T-helper 1 cell (primary cell): ENCODE data around the gene DLX4.

Experiments
- DNase-seq, 5 donors: peaks; one replicate each; pipeline ENCODE4 v3.0.0-alpha.2; 2012 to 2020
- total RNA-seq, 4 donors: gene quantifications; one replicate each; lab custom pipeline; 2026; lab: John Stamatoyannopoulos, UW

Gene DLX4, protein sequence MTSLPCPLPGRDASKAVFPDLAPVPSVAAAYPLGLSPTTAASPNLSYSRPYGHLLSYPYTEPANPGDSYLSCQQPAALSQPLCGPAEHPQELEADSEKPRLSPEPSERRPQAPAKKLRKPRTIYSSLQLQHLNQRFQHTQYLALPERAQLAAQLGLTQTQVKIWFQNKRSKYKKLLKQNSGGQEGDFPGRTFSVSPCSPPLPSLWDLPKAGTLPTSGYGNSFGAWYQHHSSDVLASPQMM
- 0 to 0.15 (median 0.14) reads per million in 4 donors for total RNA-seq

DNA sequence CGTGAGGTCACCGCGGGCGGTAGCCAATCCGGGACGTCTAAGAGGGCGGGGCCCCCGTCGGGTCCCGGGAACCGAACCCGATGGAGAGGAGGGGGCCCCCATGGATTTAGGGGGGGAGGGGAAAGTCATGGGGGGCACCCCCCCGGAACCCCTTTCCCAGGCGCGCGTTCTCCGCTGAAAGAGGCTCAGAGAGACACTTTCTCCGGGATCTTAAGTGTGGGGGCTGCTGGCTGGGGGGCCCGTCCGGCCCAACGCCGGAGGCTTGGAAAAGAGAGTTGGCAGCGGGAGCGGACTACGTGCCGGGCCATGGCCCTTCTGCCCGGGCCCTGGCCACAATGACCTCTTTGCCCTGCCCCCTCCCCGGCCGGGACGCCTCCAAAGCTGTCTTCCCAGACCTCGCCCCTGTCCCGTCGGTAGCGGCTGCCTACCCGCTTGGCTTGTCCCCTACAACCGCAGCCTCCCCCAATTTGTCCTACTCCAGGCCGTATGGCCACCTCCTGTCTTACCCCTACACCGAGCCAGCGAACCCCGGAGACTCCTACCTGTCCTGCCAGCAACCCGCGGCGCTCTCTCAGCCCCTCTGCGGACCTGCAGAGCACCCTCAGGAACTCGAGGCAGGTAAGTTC lies at the start of gene DLX4:
DLX4 (plus strand) TSS at position 57 of the 626 bp plus-strand sequence; CDS start at position 336, 279 bp downstream.
- DNase-seq = peak in 1 of 5 donors; percentile 34

DNA sequence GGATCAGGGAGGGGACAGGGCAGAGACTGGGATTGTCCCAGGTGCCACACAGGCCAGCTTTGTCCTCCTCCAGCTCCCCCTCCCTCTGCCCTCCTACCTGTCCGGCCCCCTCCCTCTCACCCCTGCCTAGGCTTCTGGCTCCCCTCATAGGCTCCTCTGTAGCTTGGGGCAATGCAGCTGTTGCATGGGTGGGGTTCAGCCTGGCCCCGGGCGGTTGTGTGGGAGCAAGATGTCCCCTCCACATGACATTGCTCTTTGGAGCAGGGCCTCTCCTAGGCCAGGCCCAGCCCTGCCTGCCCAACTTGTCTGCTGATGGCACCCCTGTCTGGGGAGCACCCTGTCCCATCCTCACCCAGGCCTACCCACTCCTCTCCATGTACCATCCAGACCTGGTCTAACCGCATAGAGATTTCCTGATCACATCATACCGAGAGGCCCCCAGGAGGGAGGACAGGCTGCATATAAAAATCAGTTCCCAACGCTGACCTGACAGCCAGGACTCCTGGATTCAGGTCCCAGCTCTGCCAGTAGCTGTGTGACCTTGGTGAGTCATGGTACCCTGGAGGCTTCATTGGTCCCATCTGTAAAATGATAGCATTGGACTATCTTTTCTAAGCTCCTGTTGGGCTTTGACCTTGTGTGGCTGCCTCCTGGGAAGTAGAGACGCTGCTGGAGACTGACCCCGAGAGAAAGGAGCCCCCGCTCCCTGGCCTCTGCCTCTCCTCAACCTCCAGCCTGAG lies 48.8 kb upstream of the DLX4 start:
- DNase-seq = no peak

DNA sequence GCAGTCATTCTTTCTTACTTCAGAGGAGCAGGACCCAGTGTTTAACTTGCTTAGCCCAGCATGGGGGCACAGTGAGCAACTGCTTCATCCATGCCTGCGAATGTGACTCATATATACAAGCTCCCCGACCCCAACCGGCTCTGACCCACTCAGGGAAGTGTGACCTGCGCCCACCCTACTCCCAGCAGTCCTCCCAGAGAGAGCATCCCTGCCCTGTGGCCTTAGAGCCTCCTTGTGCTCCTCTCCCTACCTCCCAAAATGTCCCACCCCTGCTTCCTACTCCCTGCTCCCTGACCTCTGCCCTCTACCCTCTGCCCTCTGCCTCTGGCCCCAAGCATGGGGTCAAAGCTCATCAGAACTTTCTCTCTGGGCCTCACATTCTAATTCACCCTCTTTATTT lies 46.9 kb upstream of the DLX4 start:
- no peak for DNase-seq

DNA sequence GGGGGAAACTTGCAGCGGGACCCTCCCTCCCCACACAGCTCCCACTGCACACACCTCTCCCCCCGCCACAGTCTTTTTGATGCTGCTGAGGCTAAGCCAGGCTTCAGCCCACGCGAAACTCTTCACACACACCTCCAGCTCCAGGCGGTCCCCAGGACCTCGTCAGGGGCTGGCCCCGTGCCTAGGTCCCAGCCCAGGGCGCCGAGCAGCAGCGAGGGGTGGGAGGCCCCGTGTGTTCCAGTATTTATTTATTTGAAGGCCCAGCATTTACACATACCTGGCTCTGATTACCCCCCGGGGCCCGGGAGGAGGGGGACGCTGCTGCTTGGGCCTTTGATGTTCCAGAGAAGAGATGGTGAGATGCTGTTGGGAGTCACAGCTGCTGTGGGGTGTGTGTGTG lies 44.9 kb upstream of the DLX4 start:
- no peak for DNase-seq

DNA sequence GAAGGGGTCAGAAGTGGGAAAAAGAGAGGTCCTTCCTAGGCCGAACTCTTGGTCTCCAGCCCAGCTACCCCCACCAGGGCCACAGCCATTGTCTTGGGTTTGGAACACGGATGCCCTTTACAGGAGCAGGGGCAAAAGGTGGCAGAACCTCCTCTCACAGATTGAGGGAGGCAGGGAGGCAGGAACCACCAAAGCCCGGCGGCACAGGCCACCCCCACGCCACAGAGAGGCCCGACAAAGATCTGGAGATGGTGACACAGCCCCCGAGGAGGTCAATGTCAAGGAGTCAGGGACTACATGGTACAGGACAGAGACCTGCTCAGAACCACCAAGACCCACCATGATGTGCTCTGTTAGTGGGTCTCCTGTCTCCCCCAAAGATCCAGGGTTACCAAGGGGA lies 44.4 kb upstream of the DLX4 start:
- DNase-seq = no peak

DNA sequence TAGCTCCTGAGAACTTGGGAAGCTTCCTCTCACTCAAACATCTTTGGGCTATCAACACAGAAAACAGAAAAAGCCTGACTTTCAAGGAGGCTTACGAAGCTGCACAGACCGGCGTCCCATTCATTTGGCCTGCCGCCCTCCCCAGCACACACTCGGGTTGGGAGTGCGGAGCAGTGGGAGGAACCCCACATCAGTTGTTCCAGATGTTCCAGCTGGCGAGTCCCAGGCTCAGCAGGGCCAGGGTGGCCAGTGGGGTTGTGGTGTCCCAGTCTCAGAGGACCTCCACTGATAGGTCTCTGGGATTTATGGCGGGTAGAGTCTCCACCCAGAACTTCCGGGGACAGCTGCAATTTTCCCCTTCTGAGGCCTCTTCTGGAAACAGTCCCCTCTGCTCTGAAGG lies 43.1 kb upstream of the DLX4 start:
- no peak for DNase-seq

DNA sequence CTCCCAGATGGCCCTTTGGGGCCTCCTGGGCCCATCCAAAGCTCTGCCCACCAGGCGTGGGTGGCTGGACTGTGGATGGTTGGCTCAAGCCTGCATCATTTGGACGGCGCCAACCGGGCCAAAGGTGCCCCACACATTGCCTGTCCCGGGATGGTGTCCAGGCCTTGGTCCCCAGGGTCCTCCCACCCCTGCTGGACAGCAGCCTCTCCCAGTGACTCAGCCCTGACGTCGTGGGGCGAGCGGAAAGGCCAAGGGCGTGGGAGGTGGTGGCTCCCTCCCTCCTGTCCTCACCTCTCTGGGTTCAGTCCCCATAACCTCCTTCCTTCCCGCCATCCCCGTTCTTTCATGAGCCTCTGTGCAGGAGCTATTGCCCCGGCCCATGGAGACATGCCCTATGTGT lies 42.1 kb upstream of the DLX4 start:
- no peak for DNase-seq

DNA sequence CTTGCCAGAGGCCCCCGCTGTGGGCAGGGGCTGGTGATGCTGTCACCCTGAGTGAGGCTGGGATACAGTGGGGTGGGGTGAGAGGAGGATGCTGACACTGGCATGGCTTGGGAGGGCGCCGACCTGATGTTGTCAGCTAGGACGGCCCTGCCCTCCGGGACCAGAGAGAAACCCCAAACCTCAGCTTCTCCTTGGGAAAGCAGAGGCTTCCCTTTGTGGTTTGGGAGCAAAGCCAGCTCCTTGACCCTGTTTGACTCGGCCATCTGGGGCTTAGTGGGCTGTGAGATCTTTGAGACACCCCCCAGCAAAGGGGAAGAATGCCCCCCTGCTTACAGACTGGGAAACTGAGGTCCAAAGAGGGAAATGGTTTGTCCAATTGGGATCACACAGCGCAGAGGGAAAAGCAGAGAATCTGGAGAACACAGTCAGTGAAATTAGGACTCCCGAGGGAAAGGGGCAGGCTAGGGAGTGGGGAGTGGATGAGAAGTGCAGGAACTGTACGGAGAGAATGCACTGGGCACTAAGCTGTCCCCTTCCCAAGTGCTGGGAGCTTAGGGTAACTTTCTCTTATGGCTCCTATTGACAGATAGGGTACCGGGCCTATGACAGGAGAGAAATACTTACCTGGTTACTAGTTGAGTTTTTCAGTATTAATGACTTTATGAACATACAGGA lies 40.7 kb upstream of the DLX4 start:
- no peak for DNase-seq

DNA sequence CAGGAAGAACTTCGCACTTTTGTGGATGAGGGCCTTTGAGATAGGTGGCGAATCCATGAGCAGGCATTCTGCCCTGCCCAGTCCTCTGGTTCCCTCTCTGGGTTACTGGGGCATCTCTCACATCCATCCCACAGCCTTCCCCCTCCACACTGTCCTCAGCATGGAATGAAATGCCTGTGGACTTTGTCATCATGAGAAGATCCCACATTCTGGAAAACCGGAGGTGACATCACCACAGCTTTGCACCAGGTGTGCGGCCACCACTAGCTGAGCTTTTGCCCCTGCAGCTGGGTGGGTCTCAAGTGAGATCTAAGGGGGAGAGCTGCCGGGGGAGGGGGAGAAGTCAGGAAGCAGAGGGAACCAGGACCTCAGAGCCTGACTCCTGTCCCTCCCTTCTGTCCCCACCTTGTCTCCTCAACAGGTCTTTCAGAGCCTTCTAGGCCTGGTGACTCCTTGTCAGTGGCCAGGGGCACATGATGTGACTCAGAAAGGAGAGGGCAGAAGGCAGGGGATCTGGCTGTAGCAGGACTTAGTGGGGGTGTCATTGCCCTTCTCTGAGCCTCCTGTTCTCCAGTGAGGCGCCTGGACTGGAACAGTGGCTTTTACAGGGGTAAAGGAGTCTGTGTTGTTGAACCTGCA lies 40.0 kb upstream of the DLX4 start:
- DNase-seq = no peak

DNA sequence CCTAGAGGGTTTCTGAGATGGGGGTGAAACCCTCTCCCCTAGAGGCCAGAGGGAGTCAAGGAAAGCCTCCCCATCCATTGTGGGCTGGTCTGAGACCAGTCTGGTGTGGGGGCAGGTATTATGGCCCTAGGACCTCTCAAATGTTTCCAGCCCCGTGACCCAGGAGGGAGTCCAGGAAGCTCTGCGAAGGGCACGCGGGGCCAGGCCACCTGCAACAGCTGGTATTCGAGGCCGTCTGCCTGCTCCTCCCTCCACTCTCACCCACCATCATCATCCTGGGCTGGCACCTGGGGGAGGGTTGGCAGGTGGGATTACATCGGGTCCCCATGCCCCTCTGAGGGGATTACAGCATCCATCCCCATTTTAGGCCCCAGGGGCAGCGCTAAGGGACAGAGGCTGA lies 38.1 kb upstream of the DLX4 start:
- no peak for DNase-seq

DNA sequence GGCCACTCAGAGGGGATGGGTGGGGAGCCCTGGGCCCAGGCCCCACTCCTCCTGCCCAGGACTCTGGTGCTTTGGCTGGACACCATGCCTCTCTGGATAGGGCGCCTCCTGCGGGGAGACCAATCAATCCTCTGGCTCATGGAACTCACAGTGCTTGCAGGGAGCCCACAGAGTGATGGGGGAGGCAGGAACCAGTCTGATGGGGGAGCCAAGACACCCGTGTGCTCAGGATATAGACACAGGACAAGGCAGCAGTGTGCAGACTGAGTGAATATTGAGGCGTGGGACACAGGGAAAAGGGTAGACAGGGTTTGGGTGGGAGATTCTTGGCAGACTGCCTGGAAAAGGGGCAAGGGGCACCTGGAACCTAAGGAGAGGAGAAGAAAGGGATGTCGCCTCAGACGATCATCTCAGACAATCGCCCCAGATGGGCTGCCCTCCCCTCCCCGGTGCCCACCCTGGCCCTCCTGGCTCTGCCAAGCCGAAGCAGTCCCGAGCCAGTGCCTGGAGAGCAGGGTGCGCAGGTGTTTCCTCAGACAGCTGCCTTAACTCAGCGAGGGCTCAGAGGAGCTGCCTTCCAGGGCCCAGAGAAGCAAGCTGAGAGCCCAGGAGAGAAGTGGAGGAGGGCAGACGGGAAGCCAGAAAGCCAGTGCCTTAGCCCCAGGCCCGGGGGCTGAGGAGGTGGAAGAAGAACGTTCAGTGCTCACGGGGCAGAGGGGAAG lies 37.4 kb upstream of the DLX4 start:
- no peak for DNase-seq

DNA sequence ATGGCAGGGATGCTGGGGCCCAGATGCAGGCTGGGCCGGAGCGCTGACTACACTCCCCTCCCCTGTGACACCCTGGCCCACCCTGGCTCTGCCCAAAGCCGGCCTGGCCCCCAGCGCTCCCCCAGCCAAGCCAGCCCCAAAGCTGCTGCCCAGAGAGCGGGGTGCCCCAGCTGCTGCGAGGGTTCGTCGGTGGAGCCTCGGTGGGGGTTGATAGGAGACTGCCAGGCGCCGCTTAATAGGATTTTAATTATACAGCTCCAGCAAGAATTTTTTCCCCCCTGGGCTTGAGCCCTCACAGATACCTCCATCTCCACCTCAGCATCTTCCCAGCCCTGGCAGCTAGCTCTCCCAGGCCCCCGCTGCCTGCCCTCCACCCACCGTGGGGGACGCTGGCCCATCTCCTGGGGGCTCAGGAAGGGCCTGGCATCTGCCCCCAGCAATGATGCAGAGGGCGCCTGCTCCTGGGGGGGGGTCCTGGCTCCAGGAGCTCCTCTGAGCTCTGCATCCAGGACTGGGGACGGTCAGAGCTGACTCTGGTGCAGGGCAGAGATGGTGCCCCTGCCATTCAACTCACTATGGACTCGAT lies 36.8 kb upstream of the DLX4 start:
- no peak for DNase-seq

DNA sequence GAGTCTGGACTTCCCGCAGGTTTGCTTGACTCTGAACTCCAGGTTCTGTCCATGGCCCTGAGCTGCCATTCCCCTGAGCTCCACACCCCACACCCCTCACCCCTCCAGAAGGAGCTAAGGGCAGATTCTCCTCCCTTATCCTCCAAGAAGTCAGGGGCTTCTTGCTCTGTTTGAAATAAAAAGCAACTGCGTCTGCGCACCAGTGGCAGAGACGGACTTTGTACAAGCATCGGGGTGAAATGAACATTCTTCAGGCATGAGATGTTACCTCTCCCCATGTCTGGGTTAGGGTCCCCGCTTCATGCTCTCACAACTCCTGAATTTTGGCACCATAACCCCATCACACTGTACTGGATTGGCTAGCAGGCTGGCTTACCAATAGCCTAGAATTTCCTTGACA lies 36.1 kb upstream of the DLX4 start:
- DNase-seq = no peak

DNA sequence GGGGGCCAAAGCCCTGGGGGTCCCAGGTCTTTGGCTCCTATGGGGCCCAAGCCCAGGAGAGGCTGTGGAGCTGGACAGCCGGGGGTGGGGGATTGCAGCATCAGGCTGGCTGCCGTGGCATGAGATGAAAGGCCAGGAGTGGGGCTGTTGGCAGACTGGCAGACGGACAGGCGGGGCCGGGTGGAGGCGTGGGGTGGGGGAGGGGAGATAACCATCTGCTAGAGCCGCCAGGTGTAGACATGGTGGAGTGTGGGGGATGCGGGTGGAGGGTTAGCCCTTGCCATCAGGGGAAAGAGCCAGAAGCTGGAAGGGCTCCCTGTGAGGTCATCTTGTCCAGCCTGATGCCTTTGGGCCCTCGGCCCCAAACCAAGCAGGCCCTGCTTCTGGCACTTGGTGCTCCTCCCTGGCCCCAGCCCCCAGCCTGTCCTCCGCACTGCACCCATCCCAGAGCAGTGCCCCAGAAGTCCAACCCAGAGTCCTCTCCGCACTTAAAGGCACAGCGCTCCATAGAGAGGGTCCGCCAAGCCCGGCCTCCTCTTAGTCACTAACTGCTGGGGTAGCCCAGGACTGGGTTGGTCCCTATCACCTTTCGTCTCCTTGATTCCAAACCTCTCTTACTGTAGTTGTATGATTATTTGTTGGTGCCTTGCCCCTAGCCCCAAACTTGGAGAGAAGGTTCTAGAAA lies 33.3 kb upstream of the DLX4 start:
- DNase-seq = no peak

DNA sequence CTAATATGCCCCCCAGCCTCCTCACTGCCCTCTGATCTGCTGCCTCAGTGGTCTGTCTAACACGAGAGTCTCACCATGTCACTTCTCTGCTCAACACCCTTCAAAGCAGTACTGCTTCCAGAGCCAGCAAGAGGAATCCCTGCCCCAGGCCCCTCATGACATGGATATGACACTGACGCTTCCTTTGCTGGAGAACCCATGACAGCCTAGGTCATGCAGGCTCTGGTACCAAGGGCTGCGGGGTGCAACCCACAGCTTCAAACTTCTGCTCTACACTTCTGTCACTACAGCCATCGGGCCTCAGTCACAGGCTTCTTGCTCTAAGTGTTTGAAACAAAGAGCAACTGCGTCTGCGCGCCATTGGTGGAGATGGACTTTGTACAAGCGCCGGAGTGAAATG lies 32.6 kb upstream of the DLX4 start:
- DNase-seq = no peak

DNA sequence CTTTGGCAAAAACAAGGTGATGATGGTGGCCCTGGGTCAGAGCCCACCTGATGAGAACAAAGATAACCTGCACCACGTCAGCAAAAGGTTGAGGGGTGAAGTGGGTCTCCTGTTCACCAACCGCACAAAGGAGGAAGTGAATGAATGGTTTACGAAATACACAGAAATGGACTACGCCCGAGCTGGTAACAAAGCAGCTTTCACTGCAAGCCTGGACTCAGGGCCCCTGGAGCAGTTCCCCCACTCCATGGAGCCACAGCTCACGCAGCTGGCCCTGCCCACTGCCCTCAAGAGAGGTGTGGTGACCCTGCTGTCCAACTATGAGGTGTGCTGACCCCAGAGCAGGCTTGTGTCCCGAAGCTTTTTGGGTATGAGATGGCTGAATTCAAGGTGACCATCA lies 29.7 kb upstream of the DLX4 start:
- no peak for DNase-seq

DNA sequence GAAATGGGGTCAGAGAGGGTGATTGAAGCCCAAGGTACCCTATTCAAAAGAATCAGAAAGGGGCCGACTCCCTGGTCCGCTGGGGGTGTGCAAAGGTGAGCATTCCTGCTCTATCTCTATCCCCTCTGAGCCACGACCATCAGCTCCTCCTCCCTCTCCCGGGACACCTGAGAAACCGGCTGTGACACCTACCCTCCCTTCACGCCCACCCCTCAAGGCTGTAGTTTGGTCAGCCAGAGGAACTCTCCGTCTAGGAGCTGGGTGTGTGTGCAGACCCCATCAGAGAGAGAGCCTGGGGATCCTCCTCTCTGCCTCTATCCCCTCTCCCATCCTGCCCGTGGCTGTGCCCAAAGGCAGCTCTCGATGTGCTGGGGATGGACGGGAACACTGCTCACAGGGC lies 27.6 kb upstream of the DLX4 start:
- DNase-seq = no peak

DNA sequence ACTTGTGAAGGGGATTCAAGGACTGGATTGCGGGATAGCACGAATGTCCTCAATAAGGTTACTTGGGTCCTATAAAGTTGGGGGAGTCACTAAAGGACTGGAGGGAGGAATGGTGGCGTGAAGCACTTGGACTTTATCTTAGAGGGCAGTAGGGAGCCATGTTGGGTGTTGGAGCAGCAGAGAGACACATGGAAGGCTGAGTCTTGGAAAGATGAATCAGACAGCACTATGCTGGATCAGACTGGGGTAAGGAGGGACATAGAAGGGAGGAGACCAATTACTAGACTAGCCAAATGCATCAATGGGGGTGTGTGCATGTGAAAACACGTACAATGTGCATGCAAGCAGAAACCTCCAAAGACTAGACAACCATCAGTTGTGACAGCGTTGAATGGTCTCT lies 26.0 kb upstream of the DLX4 start:
- DNase-seq = no peak

DNA sequence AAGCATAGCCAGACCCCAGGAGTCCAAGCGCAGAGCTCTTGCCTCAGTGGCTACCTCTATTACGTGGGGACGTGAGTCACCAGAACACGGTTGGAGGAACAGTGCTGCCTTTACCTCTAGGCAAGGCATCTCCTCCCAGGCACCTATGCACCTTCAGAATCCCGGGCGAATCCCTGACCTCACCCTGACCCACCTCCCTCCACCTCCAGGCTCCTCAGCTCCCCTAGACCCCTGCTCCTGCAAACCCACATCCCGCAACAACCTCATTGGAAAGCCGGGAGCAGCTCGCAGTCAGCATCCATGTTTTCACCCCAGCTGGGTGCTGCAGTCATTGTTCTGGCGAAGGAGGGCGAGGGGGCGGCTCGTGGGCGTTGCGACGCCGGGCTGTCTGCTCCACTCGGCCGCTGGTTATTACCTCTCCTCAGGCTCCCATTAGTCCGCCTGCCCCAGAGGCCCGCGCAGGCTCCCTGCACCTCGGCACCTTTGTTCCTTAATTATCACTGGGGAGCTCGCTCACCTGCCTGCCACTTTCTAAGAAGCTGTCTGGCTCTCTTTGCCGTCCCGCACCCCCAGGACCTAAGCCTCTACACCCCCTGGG lies 24.6 kb upstream of the DLX4 start:
- no peak for DNase-seq

DNA sequence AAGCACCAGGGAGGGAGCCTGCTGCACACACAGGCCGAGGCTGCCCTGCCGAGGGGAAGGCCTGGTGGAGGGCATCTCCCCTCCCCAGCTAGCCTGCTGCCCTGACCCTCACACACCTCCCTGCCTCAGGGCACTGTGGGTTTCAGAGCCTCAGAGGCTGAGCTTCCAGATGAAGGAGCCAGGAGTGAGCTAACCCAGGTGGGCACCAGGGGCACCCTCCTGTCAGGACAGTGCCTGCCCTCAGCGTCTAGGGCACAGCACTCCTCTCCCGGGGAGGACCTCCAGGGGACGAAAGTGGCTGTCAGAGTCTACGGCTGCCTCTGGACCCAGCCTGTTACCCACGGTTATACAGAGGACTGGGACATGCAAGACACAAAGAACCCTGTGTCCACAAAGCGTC lies 22.8 kb upstream of the DLX4 start:
- no peak for DNase-seq
